Measurements from ENCODE around the gene WDR83. TPM values are rescaled to one million over a fixed set of nuclear protein-coding genes. Genes with fewer than 3 reads are reported as not detected.
"Not testable (repeated sequence)": the region's sequence is repeated elsewhere in the genome, so short reads cannot be mapped to it uniquely, and the experiment has no call there.

Gene WDR83
- total RNA-seq, 1 donor from 2014 or later = 13.2 TPM

DNA sequence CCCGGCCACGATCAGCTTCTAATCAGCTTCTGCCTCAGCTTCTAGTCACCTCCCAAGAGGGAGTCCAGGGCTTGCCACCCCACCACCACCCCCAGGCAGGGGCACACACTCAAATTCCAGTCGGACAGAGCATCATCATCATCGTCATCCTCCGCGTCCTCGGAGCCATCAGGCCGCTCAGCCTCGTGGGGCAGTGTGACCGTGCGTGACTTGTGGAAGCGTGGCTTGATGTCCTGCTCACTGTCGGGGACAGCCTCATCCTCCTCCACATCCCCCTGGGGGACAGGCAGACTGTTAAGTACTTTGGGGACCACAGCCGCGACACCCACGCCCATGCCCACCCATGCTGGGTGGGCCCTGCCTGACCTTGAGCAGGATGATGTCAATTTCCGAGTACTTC is 44.6 kb downstream of the WDR83 start:
- H3K36me3 Mint-ChIP-seq (ENCODE audit: low read depth, unreplicated experiment) = peaks cover 32% of the 10 kb centered on the region
- H3K4me1 Mint-ChIP-seq (ENCODE audit: unreplicated experiment) = no peaks in the 10 kb centered on the region
- TF ChIP-seq, protein P1, sequence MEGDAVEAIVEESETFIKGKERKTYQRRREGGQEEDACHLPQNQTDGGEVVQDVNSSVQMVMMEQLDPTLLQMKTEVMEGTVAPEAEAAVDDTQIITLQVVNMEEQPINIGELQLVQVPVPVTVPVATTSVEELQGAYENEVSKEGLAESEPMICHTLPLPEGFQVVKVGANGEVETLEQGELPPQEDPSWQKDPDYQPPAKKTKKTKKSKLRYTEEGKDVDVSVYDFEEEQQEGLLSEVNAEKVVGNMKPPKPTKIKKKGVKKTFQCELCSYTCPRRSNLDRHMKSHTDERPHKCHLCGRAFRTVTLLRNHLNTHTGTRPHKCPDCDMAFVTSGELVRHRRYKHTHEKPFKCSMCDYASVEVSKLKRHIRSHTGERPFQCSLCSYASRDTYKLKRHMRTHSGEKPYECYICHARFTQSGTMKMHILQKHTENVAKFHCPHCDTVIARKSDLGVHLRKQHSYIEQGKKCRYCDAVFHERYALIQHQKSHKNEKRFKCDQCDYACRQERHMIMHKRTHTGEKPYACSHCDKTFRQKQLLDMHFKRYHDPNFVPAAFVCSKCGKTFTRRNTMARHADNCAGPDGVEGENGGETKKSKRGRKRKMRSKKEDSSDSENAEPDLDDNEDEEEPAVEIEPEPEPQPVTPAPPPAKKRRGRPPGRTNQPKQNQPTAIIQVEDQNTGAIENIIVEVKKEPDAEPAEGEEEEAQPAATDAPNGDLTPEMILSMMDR (IDR thresholded peaks at IDR 0.05; ENCODE audit: unreplicated experiment) = no peak
- no peak for DNase-seq (ENCODE audit: low spot score)
- peaks cover 9% of the 10 kb centered on the region for H3K27me3 Mint-ChIP-seq (ENCODE audit: unreplicated experiment)
- H3K4me3 Mint-ChIP-seq (ENCODE audit: unreplicated experiment) = no peak overlapping the region
- no peak overlapping the region for H3K27ac Mint-ChIP-seq (ENCODE audit: unreplicated experiment)
- H3K9me3 Mint-ChIP-seq (ENCODE audit: unreplicated experiment) = no peaks in the 10 kb centered on the region

DNA sequence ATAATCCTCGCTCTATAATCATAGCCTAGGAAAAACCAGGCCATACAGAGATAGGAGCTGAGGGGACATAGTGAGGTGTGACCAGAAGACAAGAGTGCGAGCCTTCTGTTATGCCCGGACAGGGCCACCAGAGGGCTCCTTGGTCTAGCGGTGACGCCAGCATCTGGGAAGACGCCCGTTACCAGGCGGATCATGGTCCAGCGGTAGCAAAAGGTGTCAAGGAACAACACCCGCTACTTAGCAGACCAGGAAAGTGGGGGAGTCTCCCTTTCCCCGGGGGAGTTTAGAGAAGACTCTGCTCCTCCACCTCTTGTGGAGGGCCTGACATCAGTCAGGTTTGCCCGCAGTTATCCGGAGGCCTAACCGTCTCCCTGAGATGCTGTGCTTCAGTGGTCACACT is 45.5 kb downstream of the WDR83 start:
- peaks cover 33% of the 10 kb centered on the region for H3K36me3 Mint-ChIP-seq (ENCODE audit: low read depth, unreplicated experiment)
- not testable (repeated sequence) for H3K27me3 Mint-ChIP-seq (ENCODE audit: unreplicated experiment); H3K9me3 Mint-ChIP-seq (ENCODE audit: unreplicated experiment); H3K27ac Mint-ChIP-seq (ENCODE audit: unreplicated experiment); H3K4me1 Mint-ChIP-seq (ENCODE audit: unreplicated experiment); H3K4me3 Mint-ChIP-seq (ENCODE audit: unreplicated experiment)
- DNase-seq (ENCODE audit: low spot score) = peak; percentile 35

DNA sequence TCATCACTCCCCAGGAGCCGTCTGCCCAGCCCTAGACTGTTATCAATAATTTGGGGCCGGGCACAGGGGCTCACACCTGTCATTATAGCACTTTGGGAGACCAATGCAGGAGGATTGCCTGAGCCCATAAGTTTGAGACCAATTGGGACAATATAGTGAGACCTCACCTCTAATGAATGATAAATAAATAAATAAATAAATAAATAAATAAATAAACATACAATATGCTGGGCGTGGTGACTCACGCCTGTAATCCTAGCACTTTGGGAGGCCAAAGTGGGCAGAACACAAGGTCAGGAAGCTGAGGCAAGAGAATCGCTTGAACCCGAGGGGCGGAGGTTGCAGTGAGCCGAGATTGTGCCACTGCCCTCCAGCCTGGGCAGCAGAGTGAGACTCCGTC is 46.7 kb downstream of the WDR83 start:
- H3K9me3 Mint-ChIP-seq (ENCODE audit: unreplicated experiment); H3K27me3 Mint-ChIP-seq (ENCODE audit: unreplicated experiment); H3K4me1 Mint-ChIP-seq (ENCODE audit: unreplicated experiment); H3K27ac Mint-ChIP-seq (ENCODE audit: unreplicated experiment); H3K4me3 Mint-ChIP-seq (ENCODE audit: unreplicated experiment); DNase-seq (ENCODE audit: low spot score): not testable (repeated sequence)
- peaks cover 33% of the 10 kb centered on the region for H3K36me3 Mint-ChIP-seq (ENCODE audit: low read depth, unreplicated experiment)

DNA sequence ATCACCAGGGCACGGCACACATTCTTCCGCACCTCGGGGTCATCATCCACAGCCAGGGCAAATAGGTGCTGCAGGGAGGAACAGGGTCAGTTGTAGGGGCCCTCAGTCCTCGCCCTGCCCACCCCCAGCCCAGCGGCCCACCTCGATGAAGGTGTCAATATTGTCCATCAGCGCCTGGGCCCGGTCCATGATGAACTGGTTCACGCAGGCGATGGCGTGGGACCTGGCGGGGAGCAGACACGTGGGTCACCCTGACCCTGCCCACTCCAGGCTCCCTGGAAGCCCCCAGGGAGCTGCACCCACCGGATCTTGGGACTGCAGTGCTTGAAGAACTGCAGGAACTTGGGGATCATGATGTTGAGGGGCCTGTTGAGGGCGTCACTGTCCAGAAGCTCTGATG is 48.5 kb downstream of the WDR83 start:
- TF ChIP-seq, protein P1 (IDR thresholded peaks at IDR 0.05; ENCODE audit: unreplicated experiment) = no peak
- no peak overlapping the region for H3K27ac Mint-ChIP-seq (ENCODE audit: unreplicated experiment)

DNA sequence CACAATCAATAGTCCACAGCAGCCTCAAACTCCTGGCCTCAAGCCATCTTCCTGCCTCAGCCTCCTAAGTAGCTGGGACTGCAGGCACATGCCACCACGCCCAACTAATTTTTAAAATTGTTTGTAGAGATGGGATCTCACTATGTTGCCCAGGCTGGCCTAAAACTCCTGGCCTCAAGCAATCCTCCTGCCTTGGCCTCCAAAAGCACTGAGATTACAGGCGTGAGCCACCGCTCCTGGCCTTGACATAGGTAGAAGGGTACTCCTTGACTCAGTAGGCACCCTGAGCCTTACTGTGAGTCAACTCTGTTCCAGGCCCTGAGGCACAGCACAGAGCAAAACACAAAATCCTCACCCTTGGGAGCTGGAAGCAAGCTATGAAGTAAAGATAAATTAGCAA is 49.3 kb downstream of the WDR83 start:
- peaks cover 37% of the 10 kb centered on the region for H3K36me3 Mint-ChIP-seq (ENCODE audit: low read depth, unreplicated experiment)
- H3K27ac Mint-ChIP-seq (ENCODE audit: unreplicated experiment) = no peak overlapping the region
- TF ChIP-seq, protein P1 (IDR thresholded peaks at IDR 0.05; ENCODE audit: unreplicated experiment) = no peak
- H3K27me3 Mint-ChIP-seq (ENCODE audit: unreplicated experiment) = peaks cover 7% of the 10 kb centered on the region
- H3K4me3 Mint-ChIP-seq (ENCODE audit: unreplicated experiment) = peak overlapping the region; percentile 67
- no peaks in the 10 kb centered on the region for H3K9me3 Mint-ChIP-seq (ENCODE audit: unreplicated experiment)
- H3K4me1 Mint-ChIP-seq (ENCODE audit: unreplicated experiment) = peaks cover 4% of the 10 kb centered on the region
- DNase-seq (ENCODE audit: low spot score) = no peak

More for the DNA sequence above, 48.5 kb downstream of the WDR83 start:
- no peak for DNase-seq (ENCODE audit: low spot score)
- Mint-ChIP-seq H3K4me1 (ENCODE audit: unreplicated experiment) (no peaks in the 10 kb centered on the region), H3K27me3 (ENCODE audit: unreplicated experiment) (peaks cover 7% of the 10 kb centered on the region), H3K4me3 (ENCODE audit: unreplicated experiment) (no peak overlapping the region), H3K9me3 (ENCODE audit: unreplicated experiment) (no peaks in the 10 kb centered on the region), H3K36me3 (ENCODE audit: low read depth, unreplicated experiment) (peaks cover 37% of the 10 kb centered on the region)

DNA sequence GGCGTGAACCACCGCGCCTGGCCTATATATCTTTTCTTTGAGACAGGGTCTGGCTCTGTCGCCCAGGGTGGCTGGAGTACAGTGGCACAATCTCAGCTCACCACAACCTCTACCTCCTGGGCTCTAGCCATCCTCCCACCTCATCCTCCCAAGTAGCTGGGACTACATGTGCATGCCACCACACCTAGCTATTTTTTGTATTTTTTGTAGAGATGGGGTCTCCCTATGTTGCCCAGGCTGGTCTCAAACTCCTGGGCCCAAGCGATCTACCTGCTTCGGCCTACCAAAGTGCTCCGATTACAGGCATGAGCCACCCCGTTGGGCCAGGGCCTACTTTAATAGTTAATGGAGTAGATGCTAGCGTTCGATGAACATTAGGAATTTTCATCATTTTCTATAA is 53.7 kb downstream of the WDR83 start:
- peak overlapping the region; percentile 34 for H3K27ac Mint-ChIP-seq (ENCODE audit: unreplicated experiment)
- peaks cover 18% of the 10 kb centered on the region for H3K36me3 Mint-ChIP-seq (ENCODE audit: low read depth, unreplicated experiment)

More for the DNA sequence above, 53.7 kb downstream of the WDR83 start:
- H3K4me1 Mint-ChIP-seq (ENCODE audit: unreplicated experiment) = peaks cover 27% of the 10 kb centered on the region
- H3K4me3 Mint-ChIP-seq (ENCODE audit: unreplicated experiment) = peak overlapping the region; percentile 75
- peaks cover 18% of the 10 kb centered on the region for H3K27me3 Mint-ChIP-seq (ENCODE audit: unreplicated experiment)
- TF ChIP-seq, protein P1 (IDR thresholded peaks at IDR 0.05; ENCODE audit: unreplicated experiment) = no peak
- no peaks in the 10 kb centered on the region for H3K9me3 Mint-ChIP-seq (ENCODE audit: unreplicated experiment)
- no peak for DNase-seq (ENCODE audit: low spot score)
